Activated CD4-positive, alpha-beta memory T cell treated with anti-CD3 and anti-CD28 coated beads, Interleukin-2, amount 10 ng/mL, durations not matched to agents 7 days and 5 days (primary cell): ENCODE measurements around the gene COLEC11. TPM values are rescaled to one million over a fixed set of nuclear protein-coding genes. Genes with fewer than 3 reads are reported as not detected.
A peak's percentile ranks its signal among the peaks of the same experiment; 100 is the strongest.
"Not testable (repeated sequence)": the region's sequence is repeated elsewhere in the genome, so short reads cannot be mapped to it uniquely, and the experiment has no call there.

ENCODE experiments used
- CTCF ChIA-PET: fragments of 350-600 bp; sonication (Branson Sonifier 250); formaldehyde crosslinking; loops from one replicate; lab custom pipeline; 2021; ENCODE audit warnings: antibody characterized with exemption, inconsistent platforms; lab: Charles Lee
- POLR2A ChIA-PET: fragments of 350-600 bp; sonication (Branson Sonifier 250); formaldehyde crosslinking; loops from one replicate; lab custom pipeline; 2021; ENCODE audit warnings: antibody characterized with exemption; lab: Charles Lee
- DNase-seq: peaks from one replicate; pipeline ENCODE4 v3.0.0-alpha.2; 2020
- H3K27ac Mint-ChIP-seq: one replicate; pipeline ENCODE4 v1.8.0; 2021; ENCODE audit warnings: mild to moderate bottlenecking, mixed read lengths
- H3K27me3 Mint-ChIP-seq: one replicate; pipeline ENCODE4 v1.8.0; 2021; ENCODE audit warnings: mixed read lengths
- H3K36me3 Mint-ChIP-seq: one replicate; pipeline ENCODE4 v1.8.0; 2021; ENCODE audit warnings: low read depth, mixed read lengths
- H3K4me1 Mint-ChIP-seq: one replicate; pipeline ENCODE4 v1.8.0; 2021; ENCODE audit warnings: mixed read lengths
- H3K4me3 Mint-ChIP-seq: one replicate; pipeline ENCODE4 v1.8.0; 2021; ENCODE audit warnings: mild to moderate bottlenecking, mixed read lengths
- H3K9me3 Mint-ChIP-seq: one replicate; pipeline ENCODE4 v1.8.0; 2021; ENCODE audit warnings: mixed read lengths
- total RNA-seq, 2 experiments: library from RNA; stranded (reverse); gene quantifications; one replicate each; pipeline ENCODE4 v1.2.3, GENCODE V29; 2021

The COLEC11 gene
- total RNA-seq, 2 experiments from 2014 or later = not detected

DNA sequence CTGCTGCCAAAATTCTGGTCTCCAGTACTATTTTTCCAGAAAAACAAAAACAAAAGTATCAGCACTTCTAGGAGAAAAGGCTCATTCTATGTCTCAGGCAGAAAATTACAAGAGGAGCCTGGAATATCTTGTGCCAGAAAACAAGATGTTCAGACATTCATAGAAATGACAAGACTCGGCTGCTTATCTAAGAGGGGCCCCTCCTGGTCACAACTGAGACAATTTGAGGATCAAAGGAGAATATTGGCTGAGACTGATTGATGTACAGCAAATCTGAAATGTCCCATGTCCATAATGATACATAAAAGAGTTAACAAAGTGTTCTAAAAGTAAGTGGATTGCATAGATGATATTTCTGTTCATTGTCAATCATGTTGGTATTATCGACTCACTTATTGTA, 22.3 kb upstream of the COLEC11 start:
- POLR2A ChIA-PET = interaction anchor here (2.3 to 2.5 kb wide), 2 partner anchors 9 to 15 kb away, joined by 9 to 36 read pairs; partner anchors contain the start of gene RNASEH1
- Mint-ChIP-seq H3K4me1 (peaks cover 30% of the 10 kb centered on the region), H3K9me3 (no peaks in the 10 kb centered on the region), H3K4me3 (no peak overlapping the region), H3K27me3 (no peaks in the 10 kb centered on the region), H3K36me3 (peaks cover 21% of the 10 kb centered on the region), H3K27ac (no peak overlapping the region)
- DNase-seq = no peak
- CTCF ChIA-PET = interaction anchor here (1.5 to 2.5 kb wide), 3 partner anchors 12 to 149 kb away, joined by 4 to 8 read pairs (median 6); partner anchors contain the start of gene RNASEH1

- ChIA-PET POLR2A (interaction anchor here (1.3 to 2.5 kb wide), 4 partner anchors 9 to 17 kb away, joined by 5 to 36 read pairs (median 7); partner anchors contain the start of gene RNASEH1), CTCF (interaction anchor here (1.5 to 2.5 kb wide), 7 partner anchors 14 to 150 kb away, joined by 3 to 8 read pairs (median 4); partner anchors contain the start of gene RNASEH1)
- H3K36me3 Mint-ChIP-seq = peaks cover 36% of the 10 kb centered on the region
- DNase-seq = no peak
- H3K9me3 Mint-ChIP-seq = no peaks in the 10 kb centered on the region
- peak overlapping the region; percentile 92 for H3K4me3 Mint-ChIP-seq
- H3K4me1 Mint-ChIP-seq = peaks cover 45% of the 10 kb centered on the region
- no peaks in the 10 kb centered on the region for H3K27me3 Mint-ChIP-seq
- no peak overlapping the region for H3K27ac Mint-ChIP-seq
Observed at GRCh38 chr2:3574155-3574554, 20.8 kb upstream of the COLEC11 start.

GRCh38 chr2:3575534-3576262, 19.2 kb upstream of the COLEC11 start:
- peaks cover 55% of the 10 kb centered on the region for H3K4me1 Mint-ChIP-seq
- POLR2A ChIA-PET = interaction anchor here (0.8 to 2.5 kb wide), 12 partner anchors 8 to 197 kb away, joined by 3 to 61 read pairs (median 4); partner anchors contain the start of genes RNASEH1 and TRAPPC12
- no peaks in the 10 kb centered on the region for H3K9me3 Mint-ChIP-seq
- CTCF ChIA-PET = interaction anchor here (0.6 to 1.7 kb wide), 9 partner anchors 12 to 196 kb away, joined by 3 to 4 read pairs (median 3); partner anchors contain the start of genes RNASEH1 and TRAPPC12
- peak; percentile 36 for DNase-seq
- H3K27ac Mint-ChIP-seq = peak overlapping the region; percentile 83
- peaks cover 51% of the 10 kb centered on the region for H3K36me3 Mint-ChIP-seq
- no peaks in the 10 kb centered on the region for H3K27me3 Mint-ChIP-seq
- H3K4me3 Mint-ChIP-seq = peak overlapping the region; percentile 92

GRCh38 chr2:3576263-3576630, 18.7 kb upstream of the COLEC11 start:
- H3K36me3 Mint-ChIP-seq = peaks cover 54% of the 10 kb centered on the region
- POLR2A ChIA-PET = interaction anchor here (0.8 to 2.5 kb wide), 12 partner anchors 8 to 198 kb away, joined by 3 to 61 read pairs (median 4); partner anchors contain the start of genes RNASEH1 and TRAPPC12
- not testable (repeated sequence) for H3K27me3 Mint-ChIP-seq, DNase-seq, H3K9me3 Mint-ChIP-seq
- H3K27ac Mint-ChIP-seq = peak overlapping the region; percentile 83
- CTCF ChIA-PET = interaction anchor here (0.7 to 1.7 kb wide), 6 partner anchors 16 to 197 kb away, joined by 3 to 4 read pairs (median 3); partner anchors contain the start of genes RNASEH1 and TRAPPC12
- H3K4me1 Mint-ChIP-seq = peaks cover 55% of the 10 kb centered on the region
- peak overlapping the region; percentile 92 for H3K4me3 Mint-ChIP-seq

- no peaks in the 10 kb centered on the region for H3K27me3 Mint-ChIP-seq
- H3K4me1 Mint-ChIP-seq = peaks cover 51% of the 10 kb centered on the region
- H3K9me3 Mint-ChIP-seq = no peaks in the 10 kb centered on the region
- CTCF ChIA-PET = no interaction called here
- no peak overlapping the region for H3K4me3 Mint-ChIP-seq
- H3K36me3 Mint-ChIP-seq = peaks cover 68% of the 10 kb centered on the region
- POLR2A ChIA-PET = interaction anchor here (0.7 to 3.6 kb wide), 7 partner anchors 10 to 201 kb away, joined by 3 to 22 read pairs (median 3); partner anchors contain the start of genes EIPR1 and RNASEH1
- no peak for DNase-seq
- H3K27ac Mint-ChIP-seq = no peak overlapping the region
Observed at GRCh38 chr2:3578987-3579386, 15.9 kb upstream of the COLEC11 start.

- no peak for DNase-seq
- CTCF ChIA-PET = no interaction called here
- Mint-ChIP-seq H3K4me1 (peaks cover 43% of the 10 kb centered on the region), H3K27me3 (no peaks in the 10 kb centered on the region), H3K27ac (no peak overlapping the region), H3K9me3 (no peaks in the 10 kb centered on the region), H3K4me3 (no peak overlapping the region), H3K36me3 (peaks cover 70% of the 10 kb centered on the region)
- POLR2A ChIA-PET = interaction anchor here (3.6 kb wide), 1 partner anchor 23 kb away, joined by 22 read pairs; the partner anchor contains the start of gene RNASEH1
Observed at GRCh38 chr2:3580449-3580848, 14.5 kb upstream of the COLEC11 start.

DNA sequence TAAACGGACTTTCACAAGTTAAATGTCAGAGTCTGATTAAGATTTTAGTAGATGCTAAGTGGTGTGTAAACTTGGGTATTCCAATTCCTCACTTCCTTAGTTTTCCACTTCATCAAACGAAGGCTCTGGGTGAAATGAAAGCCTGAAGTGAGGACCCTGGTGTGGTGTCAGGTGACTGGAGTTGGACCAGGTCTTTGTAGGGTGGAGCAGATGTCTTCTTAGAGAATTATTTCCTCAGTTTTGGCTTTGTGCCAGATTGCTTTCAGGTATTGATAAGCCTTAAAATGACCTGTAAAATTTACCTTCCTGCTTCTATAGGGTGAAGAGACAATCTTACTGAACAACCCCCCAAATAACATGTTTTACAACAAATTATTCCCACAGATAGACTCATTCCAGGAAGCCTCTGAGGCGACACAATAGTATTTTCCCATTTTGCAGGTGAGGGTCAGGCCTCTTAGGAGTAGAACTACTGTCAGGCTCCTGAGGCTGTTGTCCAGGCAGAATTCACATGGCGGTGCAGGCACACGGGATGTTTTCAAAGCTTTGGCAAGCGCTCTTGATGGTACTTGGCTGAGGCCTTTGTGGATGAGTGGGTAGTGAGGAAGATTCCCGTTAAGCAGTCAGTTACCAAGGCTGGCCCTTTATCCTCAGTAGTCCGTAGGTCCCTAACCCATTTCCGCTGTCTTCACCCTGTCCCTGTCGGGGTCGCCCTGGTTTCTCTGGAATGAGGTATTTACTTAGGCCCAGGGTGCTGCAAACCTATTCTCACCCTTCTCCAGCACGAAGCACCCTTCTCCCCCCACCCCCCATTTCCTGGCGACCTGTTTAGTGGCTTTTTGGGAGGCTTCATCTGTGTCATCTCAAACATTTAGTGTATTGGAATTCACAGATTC, 13.3 kb upstream of the COLEC11 start:
- DNase-seq = no peak
- Mint-ChIP-seq H3K27me3 (no peaks in the 10 kb centered on the region), H3K27ac (no peak overlapping the region), H3K9me3 (no peaks in the 10 kb centered on the region), H3K4me1 (peaks cover 34% of the 10 kb centered on the region), H3K36me3 (peaks cover 59% of the 10 kb centered on the region), H3K4me3 (no peak overlapping the region)
- CTCF ChIA-PET = no interaction called here
- POLR2A ChIA-PET = interaction anchor here (3.6 kb wide), 1 partner anchor 24 kb away, joined by 22 read pairs; the partner anchor contains the start of gene RNASEH1

GRCh38 chr2:3584076-3584475, 10.8 kb upstream of the COLEC11 start:
- Mint-ChIP-seq H3K4me3 (no peak overlapping the region), H3K36me3 (peaks cover 34% of the 10 kb centered on the region), H3K4me1 (peaks cover 11% of the 10 kb centered on the region), H3K27ac (no peak overlapping the region), H3K9me3 (no peaks in the 10 kb centered on the region), H3K27me3 (no peaks in the 10 kb centered on the region)
- no peak for DNase-seq
- POLR2A ChIA-PET = interaction anchor here (1.2 to 1.7 kb wide), 3 partner anchors 8 to 26 kb away, joined by 3 to 7 read pairs (median 5); partner anchors contain the start of gene RNASEH1
- CTCF ChIA-PET = interaction anchor here (0.8 to 1.5 kb wide), 3 partner anchors 68 to 160 kb away, joined by 3 to 4 read pairs (median 3); no protein-coding TSS in a partner anchor

DNA sequence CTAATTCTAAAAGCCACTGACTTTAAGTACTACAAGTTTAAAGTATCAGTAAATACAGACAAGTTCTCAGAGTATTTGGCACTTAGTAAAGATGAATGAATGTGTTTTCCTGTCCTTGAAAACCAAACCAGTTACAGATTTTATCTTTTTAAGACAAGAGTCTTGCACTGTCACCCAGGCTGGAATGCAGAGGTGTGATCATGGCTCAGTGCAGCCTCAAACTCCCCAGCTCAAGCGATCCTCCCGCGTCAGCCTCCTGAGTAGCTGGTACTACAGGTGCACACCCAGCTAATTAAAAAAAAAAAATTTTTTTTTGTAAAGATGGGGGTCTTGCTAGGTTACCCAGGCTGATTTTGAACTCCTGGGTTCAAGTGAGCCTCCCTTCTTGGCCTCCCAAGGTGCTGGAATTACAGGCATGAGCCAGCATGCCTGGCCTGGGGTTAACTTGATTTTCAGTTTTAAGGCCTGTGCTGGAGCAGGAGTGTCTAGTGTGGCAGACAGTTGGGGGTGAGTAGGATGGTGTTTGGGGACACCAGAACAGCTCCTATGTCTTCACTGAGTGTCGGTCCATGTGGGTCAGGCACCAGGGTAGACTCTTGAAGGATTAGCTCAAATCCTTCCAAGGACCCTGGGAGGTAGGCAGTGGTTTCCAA, 10.2 kb upstream of the COLEC11 start:
- ChIA-PET POLR2A (interaction anchor here (1.2 to 1.7 kb wide), 3 partner anchors 9 to 27 kb away, joined by 3 to 7 read pairs (median 5); partner anchors contain the start of gene RNASEH1), CTCF (interaction anchor here (1.5 kb wide), 1 partner anchor 67 kb away, joined by 4 read pairs; no protein-coding TSS in a partner anchor)

GRCh38 chr2:3585261-3586109, 9.4 kb upstream of the COLEC11 start:
- Mint-ChIP-seq H3K27ac (no peak overlapping the region), H3K4me1 (peaks cover 1% of the 10 kb centered on the region), H3K9me3 (no peaks in the 10 kb centered on the region), H3K4me3 (no peak overlapping the region), H3K27me3 (no peaks in the 10 kb centered on the region), H3K36me3 (peaks cover 21% of the 10 kb centered on the region)
- no peak for DNase-seq
- ChIA-PET POLR2A (interaction anchor here (0.7 to 1.7 kb wide), 3 partner anchors 9 to 86 kb away, joined by 3 to 7 read pairs (median 3); partner anchors contain the start of gene RNASEH1), CTCF (interaction anchor here (1.5 kb wide), 1 partner anchor 66 kb away, joined by 4 read pairs; no protein-coding TSS in a partner anchor)

More for the DNA sequence above, 10.2 kb upstream of the COLEC11 start:
- H3K27me3 Mint-ChIP-seq = no peaks in the 10 kb centered on the region
- peaks cover 5% of the 10 kb centered on the region for H3K4me1 Mint-ChIP-seq
- H3K36me3 Mint-ChIP-seq = peaks cover 29% of the 10 kb centered on the region
- H3K4me3 Mint-ChIP-seq = no peak overlapping the region
- no peak for DNase-seq
- no peaks in the 10 kb centered on the region for H3K9me3 Mint-ChIP-seq
- no peak overlapping the region for H3K27ac Mint-ChIP-seq

DNA sequence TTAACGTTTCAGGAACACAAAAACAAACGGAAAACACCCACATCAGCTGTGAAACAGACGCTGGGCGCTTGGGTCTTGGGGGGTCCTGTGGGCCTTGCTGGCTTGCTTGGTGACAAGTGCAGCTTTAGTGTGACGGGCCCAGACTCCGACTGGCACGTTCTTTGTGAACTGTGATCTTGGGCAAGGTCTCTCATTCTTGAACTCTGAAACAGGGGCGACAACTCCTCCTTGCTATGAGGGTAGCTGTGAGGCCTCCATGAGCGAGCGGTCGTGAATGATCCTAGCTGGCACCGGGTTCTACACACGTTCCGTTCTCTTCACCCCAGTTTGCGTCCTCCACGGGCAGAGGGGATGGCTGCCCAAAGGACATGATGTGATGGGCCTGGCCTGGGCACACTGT, 8.7 kb upstream of the COLEC11 start:
- no peak for DNase-seq
- ChIA-PET CTCF (no interaction called here), POLR2A (interaction anchor here (0.7 kb wide), 1 partner anchor 87 kb away, joined by 3 read pairs; no protein-coding TSS in a partner anchor)
- Mint-ChIP-seq H3K4me1 (no peaks in the 10 kb centered on the region), H3K36me3 (peaks cover 16% of the 10 kb centered on the region), H3K4me3 (no peak overlapping the region), H3K27ac (no peak overlapping the region), H3K27me3 (no peaks in the 10 kb centered on the region), H3K9me3 (no peaks in the 10 kb centered on the region)
